Amygdala (tissue), 56 donors: ENCODE measurements around the gene SLC2A4RG.

ENCODE experiments used
- DNase-seq, 56 donors: peaks; one replicate each; lab custom pipeline; 2025; lab: John Stamatoyannopoulos, UW

SLC2A4RG gene, protein sequence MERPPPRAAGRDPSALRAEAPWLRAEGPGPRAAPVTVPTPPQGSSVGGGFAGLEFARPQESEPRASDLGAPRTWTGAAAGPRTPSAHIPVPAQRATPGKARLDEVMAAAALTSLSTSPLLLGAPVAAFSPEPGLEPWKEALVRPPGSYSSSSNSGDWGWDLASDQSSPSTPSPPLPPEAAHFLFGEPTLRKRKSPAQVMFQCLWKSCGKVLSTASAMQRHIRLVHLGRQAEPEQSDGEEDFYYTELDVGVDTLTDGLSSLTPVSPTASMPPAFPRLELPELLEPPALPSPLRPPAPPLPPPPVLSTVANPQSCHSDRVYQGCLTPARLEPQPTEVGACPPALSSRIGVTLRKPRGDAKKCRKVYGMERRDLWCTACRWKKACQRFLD

DNA sequence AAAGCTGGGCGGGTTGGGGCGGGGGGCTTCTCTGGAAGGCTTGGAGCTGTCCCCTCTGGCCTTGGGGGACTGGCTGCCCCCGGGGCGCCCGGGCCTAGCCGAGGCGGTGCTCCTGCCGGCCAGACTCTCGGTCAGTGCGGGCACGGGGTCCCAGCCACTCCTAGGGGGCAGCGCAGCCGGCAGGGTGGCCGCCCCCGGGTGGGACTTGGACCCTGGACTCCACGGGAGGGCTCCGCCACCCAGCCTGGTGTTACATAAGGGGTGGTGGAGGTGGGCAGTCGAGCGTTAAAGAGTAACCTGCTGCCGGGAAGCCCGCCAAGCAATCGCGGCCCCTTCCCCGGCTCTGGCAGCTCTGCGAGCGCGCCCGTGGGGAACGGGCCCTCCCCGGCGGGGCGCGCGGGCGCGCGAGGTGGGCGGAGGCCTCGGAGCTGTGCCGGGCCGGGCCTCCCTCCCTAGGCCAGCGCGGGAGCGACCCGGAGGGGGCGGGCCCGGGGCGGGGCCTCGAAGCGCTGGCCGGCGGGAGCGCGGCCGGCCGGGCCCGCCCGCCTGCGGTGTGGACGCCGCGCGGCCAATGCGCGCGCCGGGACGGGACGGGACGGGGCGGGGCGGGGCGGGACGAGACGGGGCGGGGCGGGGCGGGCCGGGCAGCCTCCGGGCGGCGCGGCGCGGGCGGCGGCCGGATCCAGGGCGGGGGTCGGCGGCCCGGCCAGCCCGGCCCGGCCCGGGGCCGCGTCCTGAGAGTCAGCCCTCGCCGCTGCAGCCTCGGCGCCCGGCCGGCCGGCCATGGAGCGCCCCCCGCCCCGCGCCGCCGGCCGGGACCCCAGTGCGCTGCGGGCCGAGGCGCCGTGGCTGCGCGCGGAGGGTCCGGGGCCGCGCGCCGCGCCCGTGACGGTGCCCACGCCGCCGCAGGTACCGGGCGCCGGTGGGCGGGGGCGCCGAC, at the start of gene SLC2A4RG:
TSS of gene SLC2A4RG (plus strand) at position 647 of the 940 bp plus-strand sequence. CDS start at position 784, 137 bp downstream.
- peak in 39 of 56 donors; percentile 18 to 86 (median 56) for DNase-seq

DNA sequence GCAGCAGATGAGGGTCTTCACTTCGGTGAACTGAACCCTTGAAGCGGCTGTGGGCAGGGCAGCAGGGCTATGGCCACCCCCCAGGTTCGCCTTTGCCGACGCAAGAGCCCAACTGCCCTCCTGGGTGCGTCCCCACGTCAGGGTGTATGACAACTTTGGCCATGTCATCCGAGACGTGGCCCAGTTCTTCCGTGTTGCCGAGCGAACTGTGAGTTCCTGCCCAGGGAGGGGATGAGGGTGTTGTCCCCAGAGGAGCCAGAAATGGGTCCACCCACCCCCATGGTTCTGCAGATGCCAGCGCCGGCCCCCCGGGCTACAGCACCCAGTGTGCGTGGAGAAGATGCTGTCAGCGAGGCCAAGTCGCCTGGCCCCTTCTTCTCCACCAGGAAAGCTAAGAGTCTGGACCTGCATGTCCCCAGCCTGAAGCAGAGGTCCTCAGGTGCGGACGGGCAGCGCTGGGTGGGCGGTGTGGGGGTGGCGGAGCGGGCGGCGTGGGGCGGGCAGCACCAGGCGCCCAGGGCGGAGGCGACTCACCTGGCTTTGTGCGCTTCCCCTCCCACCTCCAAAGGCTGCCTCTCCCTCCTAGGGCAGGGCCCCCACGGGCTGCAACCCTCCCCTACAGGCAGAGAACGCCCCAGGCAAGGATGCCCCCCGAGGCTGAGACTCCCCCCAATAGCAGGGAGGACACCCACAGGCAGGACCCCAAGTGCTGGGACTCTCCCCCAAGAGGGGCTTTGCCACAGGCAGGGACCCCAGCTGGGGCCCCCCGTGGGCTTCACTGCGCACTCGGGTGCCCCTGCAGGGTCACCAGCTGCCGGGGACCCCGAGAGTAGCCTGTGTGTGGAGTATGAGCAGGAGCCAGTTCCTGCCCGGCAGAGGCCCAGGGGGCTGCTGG, 49.3 kb upstream of the SLC2A4RG start:
- no peak for DNase-seq

DNA sequence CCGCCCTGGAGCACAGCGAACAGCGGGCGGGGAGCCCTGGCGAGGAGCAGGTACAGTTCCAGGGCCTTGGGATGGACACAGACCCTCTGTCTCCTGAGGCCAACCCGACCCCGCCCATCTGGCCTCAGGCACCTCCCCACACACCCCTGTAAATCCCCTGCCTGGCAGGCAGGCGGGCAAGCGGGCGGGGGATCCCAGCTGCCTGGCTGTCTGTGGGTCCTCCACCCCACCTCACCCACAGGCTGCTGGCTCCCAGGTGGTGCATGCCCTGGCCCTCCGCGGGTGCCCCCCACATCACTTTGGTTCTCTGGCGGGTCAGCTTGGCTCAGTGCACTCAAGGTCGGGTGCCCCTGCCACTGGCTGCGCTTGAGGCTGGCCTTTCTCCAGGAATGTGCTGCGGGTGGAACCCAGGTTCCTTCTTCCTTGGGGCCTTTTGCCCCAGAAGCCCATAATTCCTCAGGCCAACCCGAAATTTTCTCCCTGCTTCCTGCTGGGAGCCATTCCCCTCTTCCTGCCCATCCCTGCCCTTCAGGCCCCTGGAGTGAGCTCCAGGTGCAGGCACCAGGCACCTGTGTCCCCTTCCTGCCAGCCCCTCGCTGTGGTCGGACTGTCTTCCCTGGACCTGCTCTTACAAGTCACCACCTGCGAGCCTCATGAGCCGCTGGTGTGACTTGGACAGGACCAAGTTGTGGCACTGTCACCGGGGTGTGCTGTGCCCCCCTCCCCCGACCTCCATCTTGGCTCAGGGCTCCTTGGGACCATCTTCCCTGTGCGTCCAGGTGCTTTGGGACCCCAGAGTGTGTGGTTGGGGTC, 48.5 kb upstream of the SLC2A4RG start:
- DNase-seq, result no peak

DNA sequence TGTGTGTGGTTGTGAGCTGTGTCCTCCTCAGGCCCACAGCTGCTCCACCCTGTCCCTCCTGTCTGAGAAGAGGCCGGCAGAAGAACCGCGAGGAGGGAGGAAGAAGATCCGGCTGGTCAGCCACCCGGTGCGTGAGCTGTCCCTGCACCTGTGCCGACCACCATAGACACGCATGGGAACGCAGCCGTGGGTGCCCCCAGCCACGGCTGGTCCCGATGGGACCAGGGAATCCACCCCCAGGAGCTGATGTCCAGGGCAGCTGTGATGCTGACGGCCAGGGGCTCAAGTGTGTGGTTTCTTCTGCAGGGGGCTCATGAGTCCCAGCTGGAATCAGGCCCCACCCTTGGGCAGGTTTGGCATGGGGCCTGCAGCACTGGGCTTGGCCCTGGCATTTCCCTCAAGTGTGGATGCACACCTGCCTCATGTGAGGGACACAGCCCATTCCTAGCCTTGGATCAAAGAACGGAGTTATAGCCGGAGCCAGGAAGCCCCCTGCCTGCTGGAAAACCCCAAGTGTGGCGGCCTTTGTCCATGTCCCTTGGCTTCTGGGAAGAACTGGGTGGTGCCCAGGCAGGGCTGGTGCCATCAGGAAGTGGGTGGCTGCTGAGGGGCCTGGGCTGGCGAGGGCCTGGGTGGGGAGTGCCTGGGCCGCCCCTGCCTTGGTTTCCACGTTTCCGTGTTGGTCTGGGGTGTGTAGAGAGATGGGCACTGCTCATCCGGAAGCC, 47.7 kb upstream of the SLC2A4RG start:
- no peak for DNase-seq

DNA sequence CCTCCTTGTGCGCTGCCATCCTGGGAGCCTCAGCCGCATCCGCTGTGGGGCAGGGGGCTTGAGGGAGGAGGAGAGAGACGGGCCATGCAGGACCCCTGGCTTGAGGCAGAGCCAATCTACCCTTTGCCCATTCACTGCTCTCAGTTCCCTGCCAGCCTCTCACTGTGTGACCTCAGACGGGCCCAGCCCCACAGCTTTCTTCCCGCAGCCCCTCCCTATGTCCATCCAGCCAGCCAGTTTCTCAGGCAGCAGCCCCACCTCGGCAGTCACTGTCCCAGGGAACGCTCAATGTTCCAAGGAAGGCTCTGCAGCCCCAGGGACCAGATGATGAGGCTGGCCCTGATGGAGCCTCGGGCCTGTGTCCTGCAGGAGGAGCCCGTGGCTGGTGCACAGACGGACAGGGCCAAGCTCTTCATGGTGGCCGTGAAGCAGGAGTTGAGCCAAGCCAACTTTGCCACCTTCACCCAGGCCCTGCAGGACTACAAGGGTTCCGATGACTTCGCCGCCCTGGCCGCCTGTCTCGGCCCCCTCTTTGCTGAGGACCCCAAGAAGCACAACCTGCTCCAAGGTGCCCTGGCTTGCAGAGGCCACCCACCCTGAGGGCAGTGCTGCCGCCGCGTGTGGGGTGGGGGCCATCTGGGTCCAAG, 47.0 kb upstream of the SLC2A4RG start:
- DNase-seq, result no peak

DNA sequence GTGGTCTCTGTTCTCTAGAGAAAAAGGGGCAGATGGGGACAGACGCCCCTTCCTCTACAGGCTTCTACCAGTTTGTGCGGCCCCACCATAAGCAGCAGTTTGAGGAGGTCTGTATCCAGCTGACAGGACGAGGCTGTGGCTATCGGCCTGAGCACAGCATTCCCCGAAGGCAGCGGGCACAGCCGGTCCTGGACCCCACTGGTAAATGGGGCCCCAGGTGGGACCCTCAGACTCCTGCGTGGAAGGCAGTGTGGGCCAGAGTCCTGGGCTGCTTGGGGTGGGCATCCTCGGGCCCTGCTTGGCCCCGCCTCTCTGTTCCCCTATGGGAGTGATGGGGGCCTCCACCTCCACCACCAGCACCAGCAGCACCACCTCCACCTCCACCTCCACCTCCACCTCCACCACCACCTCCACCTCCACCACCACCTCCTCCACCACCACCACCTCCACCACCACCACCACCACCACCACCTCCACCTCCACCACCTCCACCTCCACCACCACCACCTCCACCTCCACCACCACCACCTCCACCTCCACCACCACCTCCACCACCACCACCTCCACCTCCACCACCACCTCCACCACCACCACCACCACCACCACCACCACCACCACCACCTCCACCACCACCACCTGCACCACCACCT, 46.4 kb upstream of the SLC2A4RG start:
- DNase-seq, result peak in 5 of 56 donors; percentile 7 to 65 (median 18)

DNA sequence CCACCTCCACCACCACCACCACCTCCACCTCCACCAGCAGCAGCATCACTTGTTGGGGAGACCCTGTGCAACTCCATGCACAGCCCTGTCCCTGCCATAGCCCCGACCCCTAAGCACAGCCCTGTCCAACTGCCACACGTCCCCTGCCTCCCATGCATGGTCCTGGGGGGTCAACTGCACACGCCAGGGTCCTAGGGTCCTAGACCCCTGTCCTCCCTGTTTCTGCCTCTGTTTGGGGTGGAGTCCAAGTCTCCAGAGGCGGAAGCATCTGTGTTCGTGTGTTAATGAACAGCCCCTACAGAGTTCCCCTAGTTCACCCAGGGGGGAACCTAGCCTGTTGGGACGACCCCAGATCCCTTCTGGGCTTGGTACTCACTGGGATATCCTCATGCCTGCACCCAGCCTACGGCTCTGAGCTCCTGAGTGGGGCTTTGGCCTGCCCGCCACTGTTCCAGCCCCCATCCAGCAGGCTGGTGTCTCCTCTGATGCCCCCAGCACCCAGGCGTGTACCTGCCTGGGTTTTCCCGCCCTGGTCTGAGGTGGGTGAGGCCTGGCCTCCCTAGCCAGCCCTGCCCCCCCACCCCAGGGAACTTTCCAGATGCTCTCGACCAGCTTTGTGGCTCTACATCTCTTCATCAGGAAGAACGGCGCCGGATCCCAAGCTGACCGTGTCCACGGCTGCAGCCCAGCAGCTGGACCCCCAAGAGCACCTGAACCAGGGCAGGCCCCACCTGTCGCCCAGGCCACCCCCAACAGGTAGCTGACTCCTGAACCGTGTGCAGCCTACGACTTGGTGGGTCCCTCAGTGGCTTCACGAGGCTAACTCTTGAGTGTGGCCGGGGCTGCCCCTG, 45.6 kb upstream of the SLC2A4RG start:
- DNase-seq, result no peak

DNA sequence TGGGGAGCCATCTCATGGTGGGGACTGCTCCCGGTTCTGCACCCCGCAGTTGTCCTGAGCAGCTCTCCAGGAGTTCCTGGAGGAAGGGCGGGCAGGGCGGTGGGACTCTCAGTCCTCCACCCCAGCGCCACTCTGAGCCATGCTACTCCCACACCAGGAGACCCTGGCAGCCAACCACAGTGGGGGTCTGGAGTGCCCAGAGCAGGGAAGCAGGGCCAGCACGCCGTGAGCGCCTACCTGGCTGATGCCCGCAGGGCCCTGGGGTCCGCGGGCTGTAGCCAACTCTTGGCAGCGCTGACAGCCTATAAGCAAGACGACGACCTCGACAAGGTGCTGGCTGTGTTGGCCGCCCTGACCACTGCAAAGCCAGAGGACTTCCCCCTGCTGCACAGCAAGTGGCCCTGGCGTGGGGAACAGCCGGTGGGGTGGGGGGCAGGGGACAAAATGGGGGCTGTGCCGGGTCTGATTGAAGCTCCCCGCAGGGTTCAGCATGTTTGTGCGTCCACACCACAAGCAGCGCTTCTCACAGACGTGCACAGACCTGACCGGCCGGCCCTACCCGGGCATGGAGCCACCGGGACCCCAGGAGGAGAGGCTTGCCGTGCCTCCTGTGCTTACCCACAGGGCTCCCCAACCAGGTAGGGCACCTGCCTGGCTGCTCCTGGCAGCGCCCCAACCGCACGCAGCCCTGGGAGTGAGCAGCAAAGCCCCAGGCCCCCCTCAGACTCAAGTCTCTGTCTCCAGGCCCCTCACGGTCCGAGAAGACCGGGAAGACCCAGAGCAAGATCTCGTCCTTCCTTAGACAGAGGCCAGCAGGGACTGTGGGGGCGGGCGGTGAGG, 44.8 kb upstream of the SLC2A4RG start:
- DNase-seq, result no peak

DNA sequence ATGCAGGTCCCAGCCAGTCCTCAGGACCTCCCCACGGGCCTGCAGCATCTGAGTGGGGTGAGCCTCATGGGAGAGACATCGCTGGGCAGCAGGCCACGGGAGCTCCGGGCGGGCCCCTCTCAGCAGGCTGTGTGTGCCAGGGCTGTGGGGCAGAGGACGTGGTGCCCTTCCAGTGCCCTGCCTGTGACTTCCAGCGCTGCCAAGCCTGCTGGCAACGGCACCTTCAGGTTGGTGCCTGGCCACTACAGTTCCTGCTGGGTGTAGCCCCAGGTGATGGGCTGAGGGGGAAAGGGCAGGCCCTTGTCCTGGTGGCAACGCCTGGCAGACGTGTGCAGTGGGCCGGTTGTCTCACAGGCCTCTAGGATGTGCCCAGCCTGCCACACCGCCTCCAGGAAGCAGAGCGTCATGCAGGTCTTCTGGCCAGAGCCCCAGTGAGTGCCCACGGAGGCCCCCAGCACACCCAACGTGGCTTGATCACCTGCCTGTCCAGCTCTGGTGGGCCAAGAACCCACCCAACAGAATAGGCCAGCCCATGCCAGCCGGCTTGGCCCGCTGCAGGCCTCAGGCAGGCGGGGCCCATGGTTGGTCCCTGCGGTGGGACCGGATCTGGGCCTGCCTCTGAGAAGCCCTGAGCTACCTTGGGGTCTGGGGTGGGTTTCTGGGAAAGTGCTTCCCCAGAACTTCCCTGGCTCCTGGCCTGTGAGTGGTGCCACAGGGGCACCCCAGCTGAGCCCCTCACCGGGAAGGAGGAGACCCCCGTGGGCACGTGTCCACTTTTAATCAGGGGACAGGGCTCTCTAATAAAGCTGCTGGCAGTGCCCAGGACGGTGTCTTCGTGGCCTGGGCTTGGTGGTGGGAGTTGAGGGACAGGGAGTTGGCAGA, 43.9 kb upstream of the SLC2A4RG start:
- no peak for DNase-seq

DNA sequence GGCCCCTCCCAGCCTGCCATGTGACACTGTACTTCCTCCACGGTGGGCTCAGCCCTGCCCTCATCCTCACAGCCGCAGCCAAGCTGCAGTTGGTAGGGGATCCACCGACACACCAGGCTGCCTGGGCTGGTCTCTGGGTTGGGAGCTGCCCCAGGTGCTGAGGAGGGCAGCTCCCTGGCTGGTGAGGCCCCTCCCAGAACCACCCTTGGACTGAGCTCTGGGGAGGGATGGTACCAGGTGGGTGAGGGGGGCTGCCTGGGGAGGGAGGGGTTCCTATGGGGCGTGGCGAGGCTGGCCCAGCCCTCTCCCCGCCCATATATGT, 43.3 kb upstream of the SLC2A4RG start:
- DNase-seq, result no peak

DNA sequence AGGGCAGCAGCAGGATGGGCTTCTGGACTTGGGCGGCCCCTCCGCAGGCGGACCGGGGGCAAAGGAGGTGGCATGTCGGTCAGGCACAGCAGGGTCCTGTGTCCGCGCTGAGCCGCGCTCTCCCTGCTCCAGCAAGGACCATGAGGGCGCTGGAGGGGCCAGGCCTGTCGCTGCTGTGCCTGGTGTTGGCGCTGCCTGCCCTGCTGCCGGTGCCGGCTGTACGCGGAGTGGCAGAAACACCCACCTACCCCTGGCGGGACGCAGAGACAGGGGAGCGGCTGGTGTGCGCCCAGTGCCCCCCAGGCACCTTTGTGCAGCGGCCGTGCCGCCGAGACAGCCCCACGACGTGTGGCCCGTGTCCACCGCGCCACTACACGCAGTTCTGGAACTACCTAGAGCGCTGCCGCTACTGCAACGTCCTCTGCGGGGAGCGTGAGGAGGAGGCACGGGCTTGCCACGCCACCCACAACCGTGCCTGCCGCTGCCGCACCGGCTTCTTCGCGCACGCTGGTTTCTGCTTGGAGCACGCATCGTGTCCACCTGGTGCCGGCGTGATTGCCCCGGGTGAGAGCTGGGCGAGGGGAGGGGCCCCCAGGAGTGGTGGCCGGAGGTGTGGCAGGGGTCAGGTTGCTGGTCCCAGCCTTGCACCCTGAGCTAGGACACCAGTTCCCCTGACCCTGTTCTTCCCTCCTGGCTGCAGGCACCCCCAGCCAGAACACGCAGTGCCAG, 42.8 kb upstream of the SLC2A4RG start, which contains the start of gene TNFRSF6B:
TSS of gene TNFRSF6B (plus strand) at position 25 of the 729 bp plus-strand sequence. CDS start at position 141, 116 bp downstream.
- no peak for DNase-seq

DNA sequence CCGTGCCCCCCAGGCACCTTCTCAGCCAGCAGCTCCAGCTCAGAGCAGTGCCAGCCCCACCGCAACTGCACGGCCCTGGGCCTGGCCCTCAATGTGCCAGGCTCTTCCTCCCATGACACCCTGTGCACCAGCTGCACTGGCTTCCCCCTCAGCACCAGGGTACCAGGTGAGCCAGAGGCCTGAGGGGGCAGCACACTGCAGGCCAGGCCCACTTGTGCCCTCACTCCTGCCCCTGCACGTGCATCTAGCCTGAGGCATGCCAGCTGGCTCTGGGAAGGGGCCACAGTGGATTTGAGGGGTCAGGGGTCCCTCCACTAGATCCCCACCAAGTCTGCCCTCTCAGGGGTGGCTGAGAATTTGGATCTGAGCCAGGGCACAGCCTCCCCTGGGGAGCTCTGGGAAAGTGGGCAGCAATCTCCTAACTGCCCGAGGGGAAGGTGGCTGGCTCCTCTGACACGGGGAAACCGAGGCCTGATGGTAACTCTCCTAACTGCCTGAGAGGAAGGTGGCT, 42.2 kb upstream of the SLC2A4RG start:
- no peak for DNase-seq

DNA sequence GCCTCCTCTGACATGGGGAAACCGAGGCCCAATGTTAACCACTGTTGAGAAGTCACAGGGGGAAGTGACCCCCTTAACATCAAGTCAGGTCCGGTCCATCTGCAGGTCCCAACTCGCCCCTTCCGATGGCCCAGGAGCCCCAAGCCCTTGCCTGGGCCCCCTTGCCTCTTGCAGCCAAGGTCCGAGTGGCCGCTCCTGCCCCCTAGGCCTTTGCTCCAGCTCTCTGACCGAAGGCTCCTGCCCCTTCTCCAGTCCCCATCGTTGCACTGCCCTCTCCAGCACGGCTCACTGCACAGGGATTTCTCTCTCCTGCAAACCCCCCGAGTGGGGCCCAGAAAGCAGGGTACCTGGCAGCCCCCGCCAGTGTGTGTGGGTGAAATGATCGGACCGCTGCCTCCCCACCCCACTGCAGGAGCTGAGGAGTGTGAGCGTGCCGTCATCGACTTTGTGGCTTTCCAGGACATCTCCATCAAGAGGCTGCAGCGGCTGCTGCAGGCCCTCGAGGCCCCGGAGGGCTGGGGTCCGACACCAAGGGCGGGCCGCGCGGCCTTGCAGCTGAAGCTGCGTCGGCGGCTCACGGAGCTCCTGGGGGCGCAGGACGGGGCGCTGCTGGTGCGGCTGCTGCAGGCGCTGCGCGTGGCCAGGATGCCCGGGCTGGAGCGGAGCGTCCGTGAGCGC, 41.6 kb upstream of the SLC2A4RG start:
- no peak for DNase-seq
